ENCODE results near the gene PTPN5.
"Not testable (repeated sequence)": the region's sequence is repeated elsewhere in the genome, so short reads cannot be mapped to it uniquely, and the experiment has no call there.

The PTPN5 gene

GRCh38 chr11:18791207-18791968 is at the start of gene PTPN5:
Gene PTPN5 (minus strand): TSS chr11:18791798. CDS start chr11:18771958, 19,840 bp downstream.
- H3K36me3 ChIP-seq (ENCODE audit: insufficient read depth, low read length) = no peaks in the 10 kb centered on the region
- H3K9me3 ChIP-seq (ENCODE audit: control insufficient read depth, insufficient read depth, low read length) = no peaks in the 10 kb centered on the region
- peak within 1 kb of the TSS; percentile 70 for H3K9ac ChIP-seq (ENCODE audit: low read depth, low read length)
- H3K4me1 ChIP-seq (ENCODE audit: insufficient read depth, low read length) = no peaks in the 10 kb centered on the region; the same call in 1 of the 2 replicates

GRCh38 chr11:18836417-18836816 is 44.8 kb upstream of the PTPN5 start:
- H3K4me1 ChIP-seq (ENCODE audit: insufficient read depth, low read length) = no peaks in the 10 kb centered on the region
- H3K36me3 ChIP-seq (ENCODE audit: insufficient read depth, low read length) = no peaks in the 10 kb centered on the region
- H3K9ac ChIP-seq (ENCODE audit: low read depth, low read length) = no peak overlapping the region
- no peaks in the 10 kb centered on the region for H3K9me3 ChIP-seq (ENCODE audit: control insufficient read depth, insufficient read depth, low read length)

- H3K9ac ChIP-seq (ENCODE audit: low read depth, low read length) = no peak overlapping the region
- H3K9me3 ChIP-seq (ENCODE audit: control insufficient read depth, insufficient read depth, low read length) = no peaks in the 10 kb centered on the region
- H3K4me1 ChIP-seq (ENCODE audit: insufficient read depth, low read length) = no peaks in the 10 kb centered on the region
- H3K36me3 ChIP-seq (ENCODE audit: insufficient read depth, low read length) = no peaks in the 10 kb centered on the region
Observed at GRCh38 chr11:18834754-18835466, 43.3 kb upstream of the PTPN5 start.

GRCh38 chr11:18820160-18820559 is 28.6 kb upstream of the PTPN5 start:
- not testable (repeated sequence) for H3K36me3 ChIP-seq (ENCODE audit: insufficient read depth, low read length); H3K4me1 ChIP-seq (ENCODE audit: insufficient read depth, low read length); H3K9ac ChIP-seq (ENCODE audit: low read depth, low read length); H3K9me3 ChIP-seq (ENCODE audit: control insufficient read depth, insufficient read depth, low read length)

GRCh38 chr11:18804199-18804999 is 12.8 kb upstream of the PTPN5 start:
- no peaks in the 10 kb centered on the region for H3K9me3 ChIP-seq (ENCODE audit: control insufficient read depth, insufficient read depth, low read length)
- no peak overlapping the region for H3K9ac ChIP-seq (ENCODE audit: low read depth, low read length)
- H3K36me3 ChIP-seq (ENCODE audit: insufficient read depth, low read length) = no peaks in the 10 kb centered on the region
- no peaks in the 10 kb centered on the region for H3K4me1 ChIP-seq (ENCODE audit: insufficient read depth, low read length)

- no peak overlapping the region for H3K9ac ChIP-seq (ENCODE audit: low read depth, low read length)
- H3K4me1 ChIP-seq (ENCODE audit: insufficient read depth, low read length) = no peaks in the 10 kb centered on the region
- no peaks in the 10 kb centered on the region for H3K36me3 ChIP-seq (ENCODE audit: insufficient read depth, low read length)
- H3K9me3 ChIP-seq (ENCODE audit: control insufficient read depth, insufficient read depth, low read length) = no peaks in the 10 kb centered on the region
Observed at GRCh38 chr11:18802381-18803257, 11.0 kb upstream of the PTPN5 start.

- Histone ChIP-seq H3K4me1 (ENCODE audit: insufficient read depth, low read length) (no peaks in the 10 kb centered on the region), H3K36me3 (ENCODE audit: insufficient read depth, low read length) (no peaks in the 10 kb centered on the region), H3K9ac (ENCODE audit: low read depth, low read length) (no peak overlapping the region), H3K9me3 (ENCODE audit: control insufficient read depth, insufficient read depth, low read length) (no peaks in the 10 kb centered on the region)
Observed at GRCh38 chr11:18798799-18799469, 7.3 kb upstream of the PTPN5 start.

GRCh38 chr11:18794956-18795355 is 3.4 kb upstream of the PTPN5 start:
- Histone ChIP-seq H3K9ac (ENCODE audit: low read depth, low read length) (no peak overlapping the region), H3K9me3 (ENCODE audit: control insufficient read depth, insufficient read depth, low read length) (no peaks in the 10 kb centered on the region), H3K4me1 (ENCODE audit: insufficient read depth, low read length) (no peaks in the 10 kb centered on the region; the same call in 1 of the 2 replicates), H3K36me3 (ENCODE audit: insufficient read depth, low read length) (no peaks in the 10 kb centered on the region)

- Histone ChIP-seq H3K9me3 (ENCODE audit: control insufficient read depth, insufficient read depth, low read length) (no peaks in the 10 kb centered on the region), H3K9ac (ENCODE audit: low read depth, low read length) (peak overlapping the region; percentile 70; the same call in 1 of the 2 replicates), H3K36me3 (ENCODE audit: insufficient read depth, low read length) (no peaks in the 10 kb centered on the region), H3K4me1 (ENCODE audit: insufficient read depth, low read length) (no peaks in the 10 kb centered on the region; the same call in 1 of the 2 replicates)
Observed at GRCh38 chr11:18792827-18793226, 1.2 kb upstream of the PTPN5 start.

GRCh38 chr11:18791969-18792628 is 501 bp upstream of the PTPN5 start:
- Histone ChIP-seq H3K9ac (ENCODE audit: low read depth, low read length) (peak overlapping the region; percentile 70), H3K9me3 (ENCODE audit: control insufficient read depth, insufficient read depth, low read length) (no peaks in the 10 kb centered on the region), H3K36me3 (ENCODE audit: insufficient read depth, low read length) (no peaks in the 10 kb centered on the region), H3K4me1 (ENCODE audit: insufficient read depth, low read length) (no peaks in the 10 kb centered on the region; the same call in 1 of the 2 replicates)

- Histone ChIP-seq H3K36me3 (ENCODE audit: insufficient read depth, low read length) (no peaks in the 10 kb centered on the region), H3K9me3 (ENCODE audit: control insufficient read depth, insufficient read depth, low read length) (no peaks in the 10 kb centered on the region), H3K9ac (ENCODE audit: low read depth, low read length) (peak overlapping the region; percentile 70), H3K4me1 (ENCODE audit: insufficient read depth, low read length) (no peaks in the 10 kb centered on the region; the same call in 1 of the 2 replicates)
Observed at GRCh38 chr11:18790883-18791206, 753 bp downstream of the PTPN5 start.

GRCh38 chr11:18789942-18790341 is 1.7 kb downstream of the PTPN5 start:
- H3K9me3 ChIP-seq (ENCODE audit: control insufficient read depth, insufficient read depth, low read length) = no peaks in the 10 kb centered on the region
- no peaks in the 10 kb centered on the region for H3K36me3 ChIP-seq (ENCODE audit: insufficient read depth, low read length)
- H3K9ac ChIP-seq (ENCODE audit: low read depth, low read length) = no peak overlapping the region
- H3K4me1 ChIP-seq (ENCODE audit: insufficient read depth, low read length) = no peaks in the 10 kb centered on the region; the same call in 1 of the 2 replicates

GRCh38 chr11:18785411-18785810 is 6.2 kb downstream of the PTPN5 start:
- Histone ChIP-seq H3K9me3 (ENCODE audit: control insufficient read depth, insufficient read depth, low read length) (no peaks in the 10 kb centered on the region), H3K9ac (ENCODE audit: low read depth, low read length) (no peak overlapping the region), H3K4me1 (ENCODE audit: insufficient read depth, low read length) (no peaks in the 10 kb centered on the region), H3K36me3 (ENCODE audit: insufficient read depth, low read length) (no peaks in the 10 kb centered on the region)

All from ES-I3 (cell line).